Uterus (tissue), 4 donors: ENCODE measurements around the gene PRRT3. TPM values are rescaled to one million over a fixed set of nuclear protein-coding genes. Genes with fewer than 3 reads are reported as not detected.

Source experiments
- DNase-seq, 2 donors: peaks; one replicate each; pipeline ENCODE4 v3.0.0-alpha.2; 2019 to 2020
- H3K27ac ChIP-seq, 2 donors: fragments of 200-600 bp; sonication (generic); 1 replicate in 1 of 2; 2 replicates in 1 of 2; pipeline ENCODE4 v1.5.1; 2016 to 2018
- H3K27me3 ChIP-seq, 2 donors: fragments of 200-600 bp; sonication (generic); one replicate each; pipeline ENCODE4 v1.5.1; 2018 to 2019; ENCODE audit warnings: control low read depth in 1 of 2
- H3K36me3 ChIP-seq, 2 donors: fragments of 200-600 bp; sonication (generic); one replicate each; pipeline ENCODE4 v1.5.1; 2019; ENCODE audit warnings: control low read depth in 1 of 2
- H3K4me1 ChIP-seq, 2 donors: fragments of 200-600 bp; sonication (generic); one replicate each; pipeline ENCODE4 v1.5.1; 2018 to 2019; ENCODE audit warnings: control low read depth in 1 of 2
- H3K4me3 ChIP-seq, 2 donors: fragments of 200-600 bp; sonication (generic); 1 replicate in 1 of 2; 2 replicates in 1 of 2; pipeline ENCODE4 v1.5.1; 2018 to 2019; ENCODE audit warnings: mild to moderate bottlenecking in 1 of 2
- H3K9me3 ChIP-seq, 2 donors: fragments of 200-600 bp; sonication (generic); one replicate each; pipeline ENCODE4 v1.5.1; 2019; ENCODE audit warnings: control low read depth in 1 of 2
- POLR2A ChIP-seq, 2 donors: fragments of 450-650 bp; IDR thresholded peaks; one replicate each; pipeline ENCODE4 v1.6.1; 2016; ENCODE audit warnings: antibody characterized with exemption in 2 of 2, mild to moderate bottlenecking in 1 of 2, moderate library complexity in 1 of 2
- intact Hi-C: fragments of 100-400 bp; cut with DNase I; formaldehyde crosslinking; loops from one replicate; pipeline ENCODE4 v1.15.1; 2023; ENCODE audit warnings: low total_unique reads
- total RNA-seq, 4 donors: library from RNA; depleted of rRNA in 3 of 4; stranded (reverse); fragments of >200 nt in 3 of 4; gene quantifications; one replicate each; pipeline versions ENCODE4 v1.1.0 to v1.2.4, GENCODE V29; 2014 to 2023
- TF ChIP-seq, protein P1 (sequence below), 4 experiments: fragments of 200-600 bp in 2 of 4; fragments of 450-650 bp in 2 of 4; sonication (generic) in 2 of 4; IDR thresholded peaks; one replicate each; pipeline ENCODE4 v1.5.1; 2016 to 2019; ENCODE audit warnings: antibody characterized with exemption in 4 of 4, mild to moderate bottlenecking in 2 of 4, moderate library complexity in 1 of 4
- donor health status: DM: yes; HTN: yes; CAD: no.

The PRRT3 gene
- total RNA-seq, 4 donors from 2014 or later: 0.51 to 8.2 (median 2.2) TPM

GRCh38 chr3:9914559-9915253 is 37.5 kb downstream of the PRRT3 start:
- DNase-seq: no peak
- no peaks in the 10 kb centered on the region for H3K36me3 ChIP-seq
- H3K27me3 ChIP-seq: no peaks in the 10 kb centered on the region
- intact Hi-C loops: loop anchor here (10.0 kb wide), 1 partner anchor 50 kb away; no protein-coding TSS in a partner anchor
- TF ChIP-seq POLR2A (IDR thresholded peaks at IDR 0.05): no peak
- TF ChIP-seq, protein P1, sequence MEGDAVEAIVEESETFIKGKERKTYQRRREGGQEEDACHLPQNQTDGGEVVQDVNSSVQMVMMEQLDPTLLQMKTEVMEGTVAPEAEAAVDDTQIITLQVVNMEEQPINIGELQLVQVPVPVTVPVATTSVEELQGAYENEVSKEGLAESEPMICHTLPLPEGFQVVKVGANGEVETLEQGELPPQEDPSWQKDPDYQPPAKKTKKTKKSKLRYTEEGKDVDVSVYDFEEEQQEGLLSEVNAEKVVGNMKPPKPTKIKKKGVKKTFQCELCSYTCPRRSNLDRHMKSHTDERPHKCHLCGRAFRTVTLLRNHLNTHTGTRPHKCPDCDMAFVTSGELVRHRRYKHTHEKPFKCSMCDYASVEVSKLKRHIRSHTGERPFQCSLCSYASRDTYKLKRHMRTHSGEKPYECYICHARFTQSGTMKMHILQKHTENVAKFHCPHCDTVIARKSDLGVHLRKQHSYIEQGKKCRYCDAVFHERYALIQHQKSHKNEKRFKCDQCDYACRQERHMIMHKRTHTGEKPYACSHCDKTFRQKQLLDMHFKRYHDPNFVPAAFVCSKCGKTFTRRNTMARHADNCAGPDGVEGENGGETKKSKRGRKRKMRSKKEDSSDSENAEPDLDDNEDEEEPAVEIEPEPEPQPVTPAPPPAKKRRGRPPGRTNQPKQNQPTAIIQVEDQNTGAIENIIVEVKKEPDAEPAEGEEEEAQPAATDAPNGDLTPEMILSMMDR (IDR thresholded peaks at IDR 0.05): no peak
- H3K4me1 ChIP-seq: peaks cover 4 to 14% of the 10 kb centered on the region in 2 donors
- H3K4me3 ChIP-seq: peak overlapping the region; percentile 58 to 85
- no peaks in the 10 kb centered on the region for H3K9me3 ChIP-seq
- H3K27ac ChIP-seq: peak overlapping the region; percentile 90 to 93

- DNase-seq: no peak
- no peaks in the 10 kb centered on the region for H3K36me3 ChIP-seq
- no peak overlapping the region for H3K4me3 ChIP-seq
- peaks cover 4 to 14% of the 10 kb centered on the region in 2 donors for H3K4me1 ChIP-seq
- no peaks in the 10 kb centered on the region for H3K9me3 ChIP-seq
- no peaks in the 10 kb centered on the region for H3K27me3 ChIP-seq
- intact Hi-C loops: loop anchor here (10.0 kb wide), 1 partner anchor 49 kb away; no protein-coding TSS in a partner anchor
- peak overlapping the region; percentile 90 to 93 for H3K27ac ChIP-seq
- TF ChIP-seq, protein P1 (IDR thresholded peaks at IDR 0.05): no peak
- TF ChIP-seq POLR2A (IDR thresholded peaks at IDR 0.05): no peak
These were observed 38.2 kb downstream of the PRRT3 start for GRCh38 chr3:9914011-9914410.

- Histone ChIP-seq H3K27me3 (no peaks in the 10 kb centered on the region), H3K36me3 (no peaks in the 10 kb centered on the region), H3K4me1 (peaks cover 4 to 14% of the 10 kb centered on the region in 2 donors), H3K27ac (peak overlapping the region in 1 of 2 donors; percentile 93), H3K9me3 (no peaks in the 10 kb centered on the region), H3K4me3 (no peak overlapping the region)
- TF ChIP-seq, protein P1 (IDR thresholded peaks at IDR 0.05): no peak
- TF ChIP-seq POLR2A (IDR thresholded peaks at IDR 0.05): no peak
- intact Hi-C loops: loop anchor here (10.0 kb wide), 1 partner anchor 49 kb away; no protein-coding TSS in a partner anchor
- no peak for DNase-seq
These were observed 38.6 kb downstream of the PRRT3 start for GRCh38 chr3:9913601-9914000.

- H3K4me3 ChIP-seq: no peak overlapping the region
- no peaks in the 10 kb centered on the region for H3K9me3 ChIP-seq
- peaks cover 0 to 8% of the 10 kb centered on the region in 2 donors for H3K4me1 ChIP-seq
- intact Hi-C loops: loop anchor here (10.0 kb wide), 1 partner anchor 48 kb away; no protein-coding TSS in a partner anchor
- no peak overlapping the region for H3K27ac ChIP-seq
- TF ChIP-seq, protein P1 (IDR thresholded peaks at IDR 0.05): no peak
- TF ChIP-seq POLR2A (IDR thresholded peaks at IDR 0.05): no peak
- no peaks in the 10 kb centered on the region for H3K36me3 ChIP-seq
- DNase-seq: no peak
- H3K27me3 ChIP-seq: no peaks in the 10 kb centered on the region
These were observed 39.8 kb downstream of the PRRT3 start for GRCh38 chr3:9912294-9912935.

DNA sequence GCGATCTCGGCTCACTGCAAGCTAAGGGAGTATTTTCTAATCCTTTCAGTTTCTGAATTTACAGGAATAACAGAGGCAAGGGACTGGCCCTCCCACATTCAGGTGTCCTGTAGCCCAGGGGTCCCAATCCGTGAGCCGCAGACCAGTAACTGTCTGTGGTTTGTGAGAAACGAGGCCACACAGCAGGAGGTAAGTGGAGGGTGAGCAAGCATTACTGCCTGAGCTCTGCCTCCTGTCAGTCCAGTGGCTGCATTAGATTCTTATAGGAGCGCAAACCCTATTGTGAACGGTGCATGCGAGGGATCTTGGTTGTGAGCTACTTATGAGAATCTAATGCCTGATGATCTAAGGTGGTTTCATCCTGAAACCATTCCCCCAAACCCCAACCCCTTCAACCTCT is 40.3 kb downstream of the PRRT3 start:
- no peaks in the 10 kb centered on the region for H3K27me3 ChIP-seq
- TF ChIP-seq, protein P1 (IDR thresholded peaks at IDR 0.05): no peak
- no peak for TF ChIP-seq POLR2A (IDR thresholded peaks at IDR 0.05)
- intact Hi-C loops: loop anchor here (10.0 kb wide), 1 partner anchor 47 kb away; no protein-coding TSS in a partner anchor

More for the DNA sequence above, 40.3 kb downstream of the PRRT3 start:
- H3K4me1 ChIP-seq: peaks cover 0 to 8% of the 10 kb centered on the region in 2 donors
- no peaks in the 10 kb centered on the region for H3K36me3 ChIP-seq
- no peaks in the 10 kb centered on the region for H3K9me3 ChIP-seq
- no peak overlapping the region for H3K27ac ChIP-seq
- DNase-seq: no peak
- no peak overlapping the region for H3K4me3 ChIP-seq
